Measurements from ENCODE around the gene IGFBP6.

Gene IGFBP6

DNA sequence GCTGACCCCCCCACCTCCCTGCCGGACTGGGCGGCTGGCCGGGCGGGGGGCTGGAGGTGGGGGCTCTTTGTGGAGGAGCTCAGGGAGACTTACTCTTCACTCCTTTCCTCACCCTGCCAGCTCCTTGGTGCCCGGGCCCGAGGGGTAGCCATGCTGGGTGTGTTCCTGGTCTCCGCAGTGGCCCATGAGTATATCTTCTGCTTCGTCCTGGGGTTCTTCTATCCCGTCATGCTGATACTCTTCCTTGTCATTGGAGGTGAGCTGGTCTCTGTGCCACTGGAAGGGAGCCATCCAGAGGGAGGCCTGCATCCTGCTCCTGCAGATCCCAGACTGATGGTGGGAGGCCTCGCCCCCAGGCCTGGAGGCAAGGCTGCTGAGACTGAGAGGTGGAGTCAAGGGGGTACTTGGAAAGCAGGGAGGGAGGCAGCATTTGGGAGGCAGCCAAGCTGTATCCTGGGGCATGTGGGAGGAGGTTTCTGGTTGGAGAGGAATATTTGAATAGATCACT is 25.5 kb downstream of the IGFBP6 start:
- no peak for DNase-seq

DNA sequence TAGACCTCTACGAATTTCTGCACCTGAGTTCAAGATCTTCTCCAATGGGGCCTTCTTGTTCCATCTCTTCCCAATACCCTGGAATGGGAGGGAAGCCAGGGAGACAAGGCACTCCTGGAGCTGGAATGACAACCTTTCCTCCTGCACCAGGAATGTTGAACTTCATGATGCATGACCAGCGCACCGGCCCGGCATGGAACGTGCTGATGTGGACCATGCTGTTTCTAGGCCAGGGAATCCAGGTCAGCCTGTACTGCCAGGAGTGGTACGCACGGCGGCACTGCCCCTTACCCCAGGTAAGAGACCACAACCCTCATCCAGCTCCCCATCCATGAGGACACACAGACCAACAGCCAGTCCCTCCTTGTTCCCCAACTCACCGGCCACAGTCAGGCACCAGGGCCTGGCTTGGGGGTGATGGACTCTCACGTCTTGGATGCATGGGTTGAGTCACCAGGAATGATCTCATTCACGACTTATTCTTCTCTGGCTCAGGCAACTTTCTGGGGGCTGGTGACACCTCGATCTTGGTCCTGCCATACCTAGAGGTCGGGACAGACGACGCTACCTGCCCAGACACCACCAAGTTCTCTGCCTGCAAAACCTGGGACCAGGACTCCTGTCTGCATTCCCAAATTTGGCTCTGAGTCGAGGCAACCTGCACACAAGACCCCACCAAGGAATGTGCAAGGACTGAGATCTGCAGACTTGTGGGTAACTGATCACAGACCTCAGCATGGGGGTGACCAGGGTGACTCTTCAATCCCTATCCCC is 26.3 kb downstream of the IGFBP6 start:
- no peak for DNase-seq

GRCh38 chr12:53124352-53124723 is 26.9 kb downstream of the IGFBP6 start:
- no peak for DNase-seq

DNA sequence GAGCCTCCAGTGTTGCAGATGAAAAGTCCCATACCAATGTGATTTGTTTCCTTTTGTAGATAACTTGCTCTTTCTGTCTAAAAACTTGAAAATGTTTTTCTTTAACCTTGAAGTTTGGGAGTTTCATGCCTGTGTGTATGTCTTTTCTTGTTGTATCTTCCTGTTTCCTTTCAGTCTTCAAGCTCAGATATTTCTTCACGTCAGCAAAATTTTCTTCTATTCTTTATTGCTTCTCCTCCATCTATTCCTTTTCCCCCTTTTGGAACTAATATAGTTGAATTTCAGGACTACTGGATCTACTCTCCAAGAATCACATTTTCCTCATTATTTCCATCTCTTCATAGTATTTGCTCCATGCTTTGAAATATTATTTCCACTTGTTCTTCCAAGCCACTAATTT is 29.7 kb downstream of the IGFBP6 start:
- no peak for DNase-seq

- no peak for DNase-seq
Measured at GRCh38 chr12:53128780-53129569, 31.5 kb downstream of the IGFBP6 start.

DNA sequence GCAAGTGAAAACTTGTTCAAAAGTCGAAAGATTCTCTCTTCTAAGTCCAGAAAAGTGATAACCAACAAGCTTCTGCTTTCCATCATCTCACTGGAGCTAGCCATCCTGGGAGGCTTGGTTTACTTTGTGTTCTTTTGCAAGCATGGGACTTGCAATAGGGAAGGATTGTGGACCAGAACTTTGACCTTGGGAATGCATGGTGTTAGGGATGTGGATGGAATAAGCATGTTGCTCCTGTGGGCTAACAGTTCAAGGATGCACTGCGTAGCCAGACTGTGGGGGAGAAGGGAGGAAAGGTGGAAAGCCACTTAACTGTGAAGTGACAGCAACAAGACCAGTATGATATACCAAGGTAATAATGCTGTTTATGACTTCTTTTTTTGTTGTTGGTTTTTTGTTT is 34.4 kb downstream of the IGFBP6 start:
- no peak for DNase-seq

DNA sequence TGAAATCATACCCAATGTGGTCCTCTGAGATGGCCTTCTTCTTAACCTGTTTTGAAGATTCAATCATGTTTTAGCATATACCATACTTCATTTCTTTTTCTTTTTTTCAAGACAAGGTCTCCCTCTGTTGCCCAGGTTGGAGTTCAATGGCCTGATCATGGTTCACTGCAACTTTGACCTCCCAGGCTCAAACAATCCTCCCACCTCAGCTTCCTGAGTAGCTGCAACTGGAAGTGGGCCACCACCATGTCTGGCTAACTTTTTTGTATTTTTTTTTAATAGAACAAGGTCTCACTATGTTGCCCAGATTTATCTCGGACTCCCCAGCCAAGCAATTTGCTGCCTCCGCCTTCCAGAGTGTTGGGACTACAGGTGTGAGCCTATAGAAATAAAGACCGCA is 36.3 kb downstream of the IGFBP6 start:
- DNase-seq = no peak

- no peak for DNase-seq
Measured at GRCh38 chr12:53143355-53143754, 45.9 kb downstream of the IGFBP6 start.

DNA sequence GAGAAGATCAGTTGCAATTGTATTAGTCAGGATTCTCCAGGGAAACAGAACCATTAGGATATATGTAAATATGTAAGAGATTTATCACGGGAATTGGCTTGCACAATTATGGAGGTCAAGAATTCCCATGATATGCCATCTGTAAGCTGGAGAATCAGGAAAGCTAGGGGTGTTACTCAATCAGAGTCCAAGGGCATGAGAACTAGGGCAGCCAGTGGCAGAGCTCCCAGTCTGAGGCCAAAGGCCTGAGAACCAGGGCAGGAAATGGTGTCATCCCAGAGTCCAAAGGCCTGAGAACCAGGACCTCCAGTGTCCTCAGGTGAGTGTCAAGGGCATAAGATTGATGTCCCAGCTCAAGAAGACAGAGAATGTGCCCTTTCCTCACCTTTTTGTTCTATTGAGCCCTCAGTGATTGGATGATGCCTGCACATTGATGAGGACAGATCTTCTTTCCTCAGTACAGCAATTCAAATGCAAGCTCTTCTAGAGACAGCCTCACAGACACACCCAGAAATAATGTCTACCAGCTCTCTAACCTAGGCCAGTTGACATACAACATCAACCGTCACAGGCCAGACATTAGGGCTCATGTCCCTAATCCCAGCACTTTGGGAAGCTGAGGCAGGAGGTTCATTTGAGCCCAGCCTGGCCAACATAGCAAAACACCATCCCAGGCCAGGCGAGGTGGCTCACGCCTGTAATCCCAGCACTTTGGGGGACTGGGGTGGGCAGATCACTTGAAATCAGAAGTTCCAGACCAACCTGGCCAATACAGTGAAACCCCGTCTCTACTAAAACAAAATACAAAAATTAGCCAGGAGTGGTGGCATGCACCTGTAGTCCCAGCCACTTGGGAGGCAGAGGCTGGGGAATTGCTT is 48.2 kb downstream of the IGFBP6 start:
- DNase-seq = no peak

DNA sequence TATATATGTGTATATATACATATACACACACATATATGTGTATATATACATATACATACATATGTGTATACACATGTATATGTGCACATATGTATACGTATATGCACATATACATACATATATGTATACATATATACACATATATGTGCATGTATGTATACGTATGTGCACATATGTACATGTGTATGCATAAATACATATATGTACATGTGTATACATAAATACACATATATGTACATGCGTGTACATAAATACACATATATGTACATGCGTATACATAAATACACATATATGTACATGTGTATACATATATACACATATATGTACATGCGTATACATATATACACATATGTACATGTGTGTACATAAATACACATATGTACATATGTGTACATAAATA is 49.7 kb downstream of the IGFBP6 start:
- DNase-seq = no peak

- DNase-seq = no peak
Measured at GRCh38 chr12:53147653-53148052, 50.2 kb downstream of the IGFBP6 start.

DNA sequence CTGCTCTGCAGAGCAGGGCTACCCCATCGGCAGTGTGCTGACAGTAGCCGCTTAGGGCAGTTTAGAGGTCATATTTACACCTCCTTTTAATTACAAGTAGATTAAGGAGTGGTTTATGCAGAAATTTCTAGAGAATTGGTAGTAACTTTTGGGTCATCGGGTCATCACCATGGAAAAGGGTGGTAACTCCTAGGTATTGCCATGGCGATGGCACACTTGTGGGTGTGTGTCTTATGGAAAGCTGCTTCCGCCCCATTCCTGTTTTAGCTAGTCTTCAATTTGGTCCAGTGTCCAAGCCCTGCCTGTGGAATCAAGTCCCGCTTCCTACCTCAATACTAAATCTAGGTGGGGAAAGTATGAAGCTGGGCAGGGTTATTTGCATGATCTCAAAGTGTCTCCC is 53.6 kb downstream of the IGFBP6 start:
- DNase-seq = no peak

Measured in KG1 (cell line).